Lung (tissue), 12 donors: ENCODE data around the gene LPCAT1. TPM values are rescaled to one million over a fixed set of nuclear protein-coding genes. Genes with fewer than 3 reads are reported as not detected.

Experiments
- ATAC-seq: fragments of 200-7000 bp; cut with Tn5 transposase; one replicate; pipeline ENCODE4 v1.9.1; 2020; ENCODE audit warnings: moderate number of reproducible peaks; ENCODE audit not compliant: insufficient read depth, low FRiP score
- DNase-seq, 3 donors: peaks; one replicate each; pipeline ENCODE4 v3.0.0-alpha.2; 2013 to 2017
- H3K27ac ChIP-seq, 2 donors: one replicate each; pipeline ENCODE4 v1.5.1; 2013; ENCODE audit warnings: mild to moderate bottlenecking in 2 of 2, moderate library complexity in 2 of 2, control low read depth in 1 of 2, inconsistent platforms in 1 of 2, low read depth in 1 of 2, low read length in 1 of 2
- H3K27me3 ChIP-seq, 3 donors: one replicate each; pipeline ENCODE4 v1.5.1; 2013; ENCODE audit warnings: low read length in 2 of 3; ENCODE audit not compliant: control insufficient read depth in 3 of 3, insufficient read depth in 3 of 3
- H3K36me3 ChIP-seq, 4 donors: one replicate each; pipeline ENCODE4 v1.5.1; 2013; ENCODE audit warnings: low read length in 4 of 4, mild to moderate bottlenecking in 1 of 4, moderate library complexity in 1 of 4; ENCODE audit not compliant: control insufficient read depth in 4 of 4, insufficient read depth in 4 of 4
- H3K4me1 ChIP-seq, 5 donors: one replicate each; pipeline ENCODE4 v1.5.1; 2013; ENCODE audit warnings: low read length in 5 of 5, mild to moderate bottlenecking in 2 of 5, moderate library complexity in 1 of 5; ENCODE audit not compliant: control insufficient read depth in 5 of 5, insufficient read depth in 5 of 5
- H3K4me3 ChIP-seq: one replicate; pipeline ENCODE4 v1.5.1; 2013; ENCODE audit warnings: mild to moderate bottlenecking, control low read depth, moderate library complexity
- H3K9ac ChIP-seq, 2 donors: one replicate each; pipeline ENCODE4 v1.5.1; 2013; ENCODE audit warnings: low read length in 2 of 2, control low read depth in 1 of 2; ENCODE audit not compliant: insufficient read depth in 1 of 2
- H3K9me3 ChIP-seq, 4 donors: one replicate each; pipeline ENCODE4 v1.5.1; 2013; ENCODE audit warnings: low read length in 3 of 4, mild to moderate bottlenecking in 1 of 4, moderate library complexity in 1 of 4; ENCODE audit not compliant: control insufficient read depth in 4 of 4, insufficient read depth in 3 of 4
- CTCF ChIP-seq: IDR thresholded peaks from 2 replicates; pipeline ENCODE4 v1.5.1; 2012; ENCODE audit warnings: mild to moderate bottlenecking; ENCODE audit errors: control extremely low read depth, extremely low read depth
- WGBS, 2 donors: extraction: QIAGEN DNeasy Blood & Tissue Kit; methylation state at CpG; one replicate each; pipeline ENCODE4 v1.1.7; 2013; 5-methylcytosine and 5-hydroxymethylcytosine counted together
- polyA plus RNA-seq, 2 donors: library from polyadenylated mRNA; stranded (reverse); fragments of 200-250 nt; gene quantifications; one replicate each; pipeline ENCODE4 v1.2.1, GENCODE V29; 2013
- total RNA-seq, 2 donors: library from RNA; depleted of rRNA in 1 of 2; stranded (reverse); fragments of >200 nt in 1 of 2; gene quantifications; one replicate each; pipeline ENCODE4 v1.2.1, GENCODE V29; 2014 to 2021
- donor health status: control.
- donor health status: control.
- donor health status: Bipolar disorder and iron deficiency.
- donor health status: healthy.
- donor health status: DM: yes; HTN: yes; CAD: no.

LPCAT1 gene
- total and polyA plus RNA-seq, 4 donors = 198 to 669 (median 443) TPM

- ATAC-seq (no peak), DNase-seq (no peak)
- Histone ChIP-seq H3K9me3 (peaks cover 0 to 4% (median under 1%) of the 10 kb centered on the region in 4 donors), H3K4me1 (no peaks in the 10 kb centered on the region), H3K4me3 (no peak overlapping the region), H3K36me3 (peaks cover 8 to 66% (median 29%) of the 10 kb centered on the region in 4 donors), H3K27me3 (no peaks in the 10 kb centered on the region), H3K27ac (no peak overlapping the region), H3K9ac (no peak overlapping the region)
- WGBS, 2 donors = 95% methylated on average over 37 to 51 of the region's 51 CpGs
- TF ChIP-seq CTCF = no peak
Measured at GRCh38 chr5:1467341-1468246, 56.2 kb downstream of the LPCAT1 start.

GRCh38 chr5:1466631-1467265 lies 57.0 kb downstream of the LPCAT1 start:
- no peak for TF ChIP-seq CTCF
- no peak overlapping the region for H3K4me3 ChIP-seq
- no peak for DNase-seq
- peaks cover 8 to 65% (median 27%) of the 10 kb centered on the region in 4 donors for H3K36me3 ChIP-seq
- ATAC-seq = no peak
- H3K27me3 ChIP-seq = no peaks in the 10 kb centered on the region
- H3K27ac ChIP-seq = no peak overlapping the region
- WGBS, 2 donors = 94 to 98% methylated on average over 37 of the region's 37 CpGs
- no peaks in the 10 kb centered on the region for H3K4me1 ChIP-seq
- no peak overlapping the region for H3K9ac ChIP-seq
- peaks cover 0 to 4% (median under 1%) of the 10 kb centered on the region in 4 donors for H3K9me3 ChIP-seq

- peaks cover 0 to 4% (median under 1%) of the 10 kb centered on the region in 4 donors for H3K9me3 ChIP-seq
- DNase-seq = no peak
- no peak for ATAC-seq
- 97 to 98% methylated on average over 30 of the region's 30 CpGs for WGBS, 2 donors
- no peak overlapping the region for H3K27ac ChIP-seq
- H3K36me3 ChIP-seq = peaks cover 9 to 69% (median 30%) of the 10 kb centered on the region in 4 donors
- TF ChIP-seq CTCF = no peak
- H3K4me1 ChIP-seq = no peaks in the 10 kb centered on the region
- H3K4me3 ChIP-seq = no peak overlapping the region
- H3K9ac ChIP-seq = no peak overlapping the region
- no peaks in the 10 kb centered on the region for H3K27me3 ChIP-seq
Measured at GRCh38 chr5:1465966-1466471, 57.7 kb downstream of the LPCAT1 start.
